Coronary artery (tissue), 2 donors: ENCODE results near the gene SULT1E1.

Experiments
- DNase-seq: peaks from one replicate; pipeline ENCODE4 v3.0.0-alpha.2; 2017; ENCODE audit warnings: low spot score
- H3K27ac ChIP-seq, 2 donors: fragments of 200-600 bp; sonication (generic); one replicate each; pipeline ENCODE4 v1.5.1; 2016 to 2019
- H3K4me3 ChIP-seq: fragments of 200-600 bp; sonication (generic); 2 replicates; pipeline ENCODE4 v1.5.1; 2016; ENCODE audit warnings: mild to moderate bottlenecking, moderate library complexity
- TF ChIP-seq, protein P1 (sequence below): fragments of 200-600 bp; sonication (generic); IDR thresholded peaks from one replicate; pipeline ENCODE4 v1.5.1; 2019; ENCODE audit warnings: antibody characterized with exemption

SULT1E1 gene

DNA sequence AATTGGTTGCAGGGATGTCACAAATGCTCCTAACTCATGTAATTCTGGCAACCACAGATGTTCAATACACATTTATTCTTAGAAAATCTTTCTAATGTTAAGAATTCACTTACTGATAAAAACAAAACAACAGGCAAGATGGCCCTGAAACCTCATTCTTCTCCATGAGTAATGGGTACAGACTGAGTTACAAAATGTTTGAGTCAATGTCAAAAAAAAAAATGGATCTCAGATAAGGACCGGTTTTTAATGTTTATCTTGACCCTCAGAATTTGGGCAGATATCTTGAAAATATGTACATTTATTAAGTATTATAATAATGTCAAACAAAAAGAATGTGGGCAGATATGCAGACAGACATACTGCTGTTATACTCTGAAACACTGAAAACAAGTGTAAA is 1.8 kb upstream of the SULT1E1 start:
- TF ChIP-seq, protein P1, sequence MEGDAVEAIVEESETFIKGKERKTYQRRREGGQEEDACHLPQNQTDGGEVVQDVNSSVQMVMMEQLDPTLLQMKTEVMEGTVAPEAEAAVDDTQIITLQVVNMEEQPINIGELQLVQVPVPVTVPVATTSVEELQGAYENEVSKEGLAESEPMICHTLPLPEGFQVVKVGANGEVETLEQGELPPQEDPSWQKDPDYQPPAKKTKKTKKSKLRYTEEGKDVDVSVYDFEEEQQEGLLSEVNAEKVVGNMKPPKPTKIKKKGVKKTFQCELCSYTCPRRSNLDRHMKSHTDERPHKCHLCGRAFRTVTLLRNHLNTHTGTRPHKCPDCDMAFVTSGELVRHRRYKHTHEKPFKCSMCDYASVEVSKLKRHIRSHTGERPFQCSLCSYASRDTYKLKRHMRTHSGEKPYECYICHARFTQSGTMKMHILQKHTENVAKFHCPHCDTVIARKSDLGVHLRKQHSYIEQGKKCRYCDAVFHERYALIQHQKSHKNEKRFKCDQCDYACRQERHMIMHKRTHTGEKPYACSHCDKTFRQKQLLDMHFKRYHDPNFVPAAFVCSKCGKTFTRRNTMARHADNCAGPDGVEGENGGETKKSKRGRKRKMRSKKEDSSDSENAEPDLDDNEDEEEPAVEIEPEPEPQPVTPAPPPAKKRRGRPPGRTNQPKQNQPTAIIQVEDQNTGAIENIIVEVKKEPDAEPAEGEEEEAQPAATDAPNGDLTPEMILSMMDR: no peak
- Histone ChIP-seq H3K27ac (no peak overlapping the region), H3K4me3 (no peak overlapping the region)
- no peak for DNase-seq

DNA sequence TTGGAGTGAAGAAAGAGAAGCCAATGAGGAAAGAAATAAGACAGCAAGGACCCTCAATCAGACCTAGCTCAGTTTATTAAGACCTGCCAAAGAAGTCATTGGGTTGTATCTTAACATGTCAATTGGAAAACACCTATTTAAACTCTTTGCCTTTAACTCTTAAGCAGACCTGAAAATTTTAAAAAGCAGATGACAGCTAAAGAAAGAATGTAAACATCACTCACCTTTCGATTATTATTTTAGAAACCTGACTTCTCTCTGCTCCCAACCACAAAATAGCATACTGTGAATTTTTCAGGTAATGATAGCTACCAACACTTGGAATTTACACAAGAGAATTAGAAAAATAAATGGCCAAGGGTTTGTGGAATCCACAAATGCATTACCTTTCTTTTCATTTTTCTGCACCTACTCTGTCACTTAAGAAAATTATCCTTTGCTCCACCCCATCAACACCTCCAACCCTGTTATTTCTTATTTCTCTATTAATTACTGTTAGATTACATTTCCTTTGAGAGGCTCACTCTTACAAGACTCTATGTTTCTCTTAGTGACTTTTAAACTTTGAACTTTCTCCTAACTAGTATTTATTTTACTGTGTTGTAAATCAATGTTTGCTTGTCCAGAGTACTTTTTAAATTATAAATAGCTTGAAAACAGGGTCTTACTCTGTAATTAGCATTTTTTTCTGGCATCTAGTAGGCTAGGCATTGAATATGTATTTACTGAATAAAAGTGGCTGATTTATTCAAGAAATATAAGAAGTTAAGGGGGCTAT is 765 bp upstream of the SULT1E1 start:
- no peak overlapping the region for H3K4me3 ChIP-seq
- DNase-seq: no peak
- H3K27ac ChIP-seq: no peak overlapping the region
- TF ChIP-seq, protein P1: no peak

DNA sequence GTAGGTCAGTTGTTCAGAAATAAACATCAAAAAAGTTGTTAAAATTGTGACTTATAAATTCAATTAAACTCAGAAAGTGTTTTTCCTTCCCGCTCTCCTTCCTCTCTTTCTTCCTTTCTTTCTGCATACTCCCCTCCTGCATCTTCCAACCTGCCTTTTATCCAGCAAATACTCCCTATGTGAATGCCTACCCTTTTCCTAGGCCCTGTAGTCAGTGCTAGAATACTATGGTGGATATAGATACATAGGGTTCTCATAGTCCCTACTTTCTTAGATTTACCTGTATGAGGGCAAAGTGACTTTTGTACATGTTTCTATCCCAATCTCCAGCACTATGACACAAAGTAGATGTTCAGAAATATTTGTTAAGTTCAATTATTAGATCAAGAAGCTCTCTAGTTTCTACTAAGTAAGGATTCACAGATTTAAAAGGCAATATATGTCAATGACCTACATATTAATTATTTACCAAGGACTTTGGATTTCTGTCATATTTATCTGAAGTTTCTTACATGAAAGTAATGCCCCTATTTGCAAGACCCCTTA is 732 bp downstream of the SULT1E1 start:
- no peak for DNase-seq
- Histone ChIP-seq H3K4me3 (no peak overlapping the region), H3K27ac (no peak overlapping the region)
- TF ChIP-seq, protein P1: no peak

DNA sequence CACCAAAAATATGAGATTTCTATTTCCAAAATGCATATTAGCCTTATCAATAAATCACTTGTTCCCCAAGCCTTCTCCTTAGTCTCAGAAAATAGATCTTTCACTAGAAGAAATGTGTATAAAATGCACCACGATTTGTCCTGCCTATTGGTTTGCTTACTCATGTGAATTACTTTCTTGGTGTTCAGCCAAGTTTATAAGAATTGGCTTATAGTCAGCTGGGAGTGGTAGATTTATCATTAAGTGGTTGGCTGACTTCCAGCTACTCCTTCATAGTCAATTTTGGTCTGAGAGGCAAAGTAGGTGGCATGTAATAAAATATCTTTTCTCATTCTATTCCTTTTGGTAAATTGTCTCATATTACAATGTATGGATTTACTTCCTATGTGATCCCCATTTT is 1.3 kb downstream of the SULT1E1 start:
- H3K4me3 ChIP-seq: no peak overlapping the region
- no peak overlapping the region for H3K27ac ChIP-seq
- TF ChIP-seq, protein P1: no peak
- DNase-seq: no peak

DNA sequence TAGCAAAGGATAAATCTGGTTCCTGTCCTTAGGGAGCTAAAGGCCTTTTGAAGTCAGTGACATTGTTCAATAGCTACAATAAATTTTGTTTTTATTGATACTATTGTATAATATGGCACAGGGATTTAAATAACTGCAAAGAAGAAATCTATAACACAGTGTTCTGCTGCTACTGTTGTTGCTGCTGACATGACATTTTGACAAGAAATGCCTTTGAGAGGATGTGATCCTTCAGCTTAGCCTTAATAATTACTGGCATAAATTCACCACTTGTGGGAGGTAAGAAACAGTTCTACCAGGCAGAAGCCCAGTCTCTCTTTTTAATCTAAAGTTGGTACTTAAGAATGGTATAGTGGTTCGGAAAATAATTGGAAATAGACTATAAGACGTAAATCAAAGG is 4.1 kb downstream of the SULT1E1 start:
- Histone ChIP-seq H3K4me3 (no peak overlapping the region), H3K27ac (no peak overlapping the region)
- no peak for DNase-seq
- TF ChIP-seq, protein P1: no peak

DNA sequence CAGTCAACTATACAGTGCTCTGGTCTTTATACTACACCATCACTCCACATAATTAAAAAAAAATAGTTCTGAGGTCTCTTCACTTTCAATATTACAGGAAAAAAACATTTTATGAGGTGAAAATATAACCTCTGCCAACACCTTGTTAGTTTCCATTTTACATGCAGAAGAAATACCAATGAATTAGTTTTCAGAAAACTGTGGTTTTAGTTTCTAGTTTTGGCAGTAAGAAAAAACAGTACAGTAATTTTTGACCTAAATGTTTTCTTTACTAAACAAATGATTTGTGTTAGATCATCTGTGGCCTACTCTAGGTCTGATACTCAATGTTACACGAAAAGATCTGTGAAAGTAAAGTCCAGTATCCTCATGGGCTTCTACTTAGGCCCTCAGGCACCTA is 10.0 kb downstream of the SULT1E1 start:
- TF ChIP-seq, protein P1: no peak
- DNase-seq: no peak
- Histone ChIP-seq H3K4me3 (no peak overlapping the region), H3K27ac (no peak overlapping the region)

DNA sequence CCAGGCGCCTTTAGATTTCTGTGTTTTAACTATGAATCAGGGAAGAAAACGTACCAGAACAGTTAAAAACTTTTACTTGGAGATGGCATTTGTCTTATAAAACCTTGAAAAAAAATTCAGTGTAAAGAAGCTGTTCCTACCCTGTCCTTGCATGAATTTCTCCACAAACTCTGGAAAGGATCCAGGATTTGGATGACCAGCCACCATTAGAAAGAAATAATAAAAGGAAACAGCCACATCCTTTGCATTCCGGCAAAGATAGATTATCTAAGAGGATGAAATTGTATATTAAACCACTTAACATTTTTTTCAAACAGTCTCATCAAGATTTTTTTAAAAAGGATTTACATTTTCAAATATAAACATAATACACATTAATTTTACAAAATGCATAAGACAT is 10.6 kb downstream of the SULT1E1 start:
- Histone ChIP-seq H3K27ac (no peak overlapping the region), H3K4me3 (no peak overlapping the region)
- no peak for DNase-seq
- TF ChIP-seq, protein P1: no peak
